HEK293 (cell line): ENCODE measurements around the gene PPARG.

ENCODE experiments used
- CTCF ChIA-PET: fragments of 350-600 bp; formaldehyde crosslinking; extraction: SDS; loops from one replicate; lab custom pipeline; 2021; ENCODE audit warnings: antibody characterized with exemption; lab: Yijun Ruan, JAX
- POLR2A ChIA-PET: fragments of 300-600 bp; formaldehyde crosslinking; extraction: SDS; loops from one replicate; lab custom pipeline; 2020; ENCODE audit warnings: antibody characterized with exemption, inconsistent platforms; lab: Yijun Ruan, JAX
- H3K27ac ChIP-seq: fragments of 200-500 bp; sonication (Bioruptor generic); 2 replicates; pipeline ENCODE4 v1.5.1; 2014; ENCODE audit warnings: low read depth, low read length, control low read depth, inconsistent platforms; ENCODE audit errors: extremely low read depth
- H3K36me3 ChIP-seq, 2 experiments: fragments of 200-500 bp in 1 of 2; sonication (Bioruptor generic) in 1 of 2; 1 replicate in 1 of 2; 2 replicates in 1 of 2; pipeline ENCODE4 v1.5.1; 2014 to 2017; ENCODE audit warnings: inconsistent platforms in 2 of 2, low read length in 2 of 2; ENCODE audit not compliant: control insufficient read depth in 2 of 2, insufficient read depth in 1 of 2
- H3K4me1 ChIP-seq: fragments of 200-500 bp; sonication (Bioruptor generic); 2 replicates; pipeline ENCODE4 v1.5.1; 2014; ENCODE audit warnings: mild to moderate bottlenecking, low read length, inconsistent platforms; ENCODE audit not compliant: control insufficient read depth, insufficient read depth
- H3K4me3 ChIP-seq: 2 replicates; pipeline ENCODE4 v1.5.1; 2011; ENCODE audit warnings: low read depth, mild to moderate bottlenecking, control low read depth, low read length, moderate library complexity
- H3K9me3 ChIP-seq: fragments of 200-500 bp; sonication (Bioruptor generic); 2 replicates; pipeline ENCODE4 v1.5.1; 2014; ENCODE audit warnings: low read depth, low read length, inconsistent platforms; ENCODE audit not compliant: control insufficient read depth, insufficient read depth
- ATF2 ChIP-seq: fragments of 450-650 bp; formaldehyde crosslinking; IDR thresholded peaks from 2 replicates; pipeline ENCODE4 v1.5.1; 2016; ENCODE audit warnings: missing biosample characterization, missing genetic modification characterization, low read depth
- HOXA7 ChIP-seq: sonication (generic); formaldehyde crosslinking; IDR thresholded peaks from 2 replicates; pipeline ENCODE4 v1.8.1; 2022; ENCODE audit warnings: missing genetic modification reagents, borderline replicate concordance
- INSM2 ChIP-seq: fragments of 450-650 bp; formaldehyde crosslinking; IDR thresholded peaks from 2 replicates; pipeline ENCODE4 v1.5.1; 2016; ENCODE audit warnings: missing biosample characterization, missing genetic modification characterization
- KLF10 ChIP-seq: fragments of 450-650 bp; IDR thresholded peaks from 2 replicates; pipeline ENCODE4 v1.5.1; 2018; ENCODE audit warnings: missing biosample characterization, mild to moderate bottlenecking, missing genetic modification characterization
- OSR2 ChIP-seq: fragments of 450-650 bp; formaldehyde crosslinking; IDR thresholded peaks from 2 replicates; pipeline ENCODE4 v1.5.1; 2016; ENCODE audit warnings: missing biosample characterization, missing genetic modification characterization
- SCRT1 ChIP-seq: fragments of 450-650 bp; formaldehyde crosslinking; IDR thresholded peaks from 2 replicates; pipeline ENCODE4 v1.5.1; 2016; ENCODE audit warnings: missing biosample characterization, missing genetic modification characterization, borderline replicate concordance
- ZNF121 ChIP-seq: fragments of 450-650 bp; formaldehyde crosslinking; IDR thresholded peaks from 2 replicates; pipeline ENCODE4 v1.5.1; 2016; ENCODE audit warnings: missing biosample characterization, missing genetic modification characterization
- ZNF211 ChIP-seq: fragments of 450-650 bp; formaldehyde crosslinking; IDR thresholded peaks from 2 replicates; pipeline ENCODE4 v1.5.1; 2016; ENCODE audit warnings: low read depth, missing biosample characterization, missing genetic modification characterization
- ZNF221 ChIP-seq: fragments of 450-650 bp; formaldehyde crosslinking; IDR thresholded peaks from 2 replicates; pipeline ENCODE4 v1.5.1; 2017; ENCODE audit warnings: missing biosample characterization, missing genetic modification characterization, borderline replicate concordance
- ZNF223 ChIP-seq: fragments of 450-650 bp; formaldehyde crosslinking; IDR thresholded peaks from 2 replicates; pipeline ENCODE4 v1.5.1; 2016; ENCODE audit warnings: missing biosample characterization, missing genetic modification characterization
- ZNF341 ChIP-seq: fragments of 450-650 bp; formaldehyde crosslinking; IDR thresholded peaks from 2 replicates; pipeline ENCODE4; 2016; ENCODE audit warnings: low read depth, missing biosample characterization, missing genetic modification characterization
- ZNF391 ChIP-seq: fragments of 450-650 bp; formaldehyde crosslinking; IDR thresholded peaks from 2 replicates; pipeline ENCODE4 v1.5.1; 2016; ENCODE audit warnings: low read depth, missing biosample characterization, missing genetic modification characterization, borderline replicate concordance
- ZNF426 ChIP-seq: fragments of 450-650 bp; formaldehyde crosslinking; IDR thresholded peaks from 2 replicates; pipeline ENCODE4 v1.5.1; 2017; ENCODE audit warnings: missing biosample characterization, missing genetic modification characterization, mild to moderate bottlenecking, inconsistent platforms, moderate library complexity
- ZNF548 ChIP-seq: fragments of 450-650 bp; formaldehyde crosslinking; IDR thresholded peaks from 2 replicates; pipeline ENCODE4 v1.5.1; 2016; ENCODE audit warnings: missing biosample characterization, missing genetic modification characterization
- ZNF664 ChIP-seq: fragments of 450-650 bp; formaldehyde crosslinking; IDR thresholded peaks from 2 replicates; pipeline ENCODE4 v1.5.1; 2016; ENCODE audit warnings: missing biosample characterization, missing genetic modification characterization
- ZNF704 ChIP-seq: fragments of 450-650 bp; formaldehyde crosslinking; IDR thresholded peaks from 2 replicates; pipeline ENCODE4 v1.5.1; 2016; ENCODE audit warnings: missing biosample characterization, missing genetic modification characterization
- ZNF777 ChIP-seq: fragments of 450-650 bp; formaldehyde crosslinking; IDR thresholded peaks from 2 replicates; pipeline ENCODE4 v1.5.1; 2017; ENCODE audit warnings: missing biosample characterization, missing genetic modification characterization, borderline replicate concordance
- ZNF830 ChIP-seq: fragments of 450-650 bp; IDR thresholded peaks from 2 replicates; pipeline ENCODE4 v1.5.0; 2018; ENCODE audit warnings: missing biosample characterization, missing genetic modification characterization, low read depth, mild to moderate bottlenecking, moderate library complexity
- ZNF837 ChIP-seq: fragments of 450-650 bp; formaldehyde crosslinking; IDR thresholded peaks from 2 replicates; pipeline ENCODE4 v1.5.1; 2016; ENCODE audit warnings: missing biosample characterization, missing genetic modification characterization
- ZSCAN5A ChIP-seq: fragments of 450-650 bp; formaldehyde crosslinking; IDR thresholded peaks from 2 replicates; pipeline ENCODE4 v1.5.1; 2016; ENCODE audit warnings: missing biosample characterization, missing genetic modification characterization
- TF ChIP-seq, protein P1 (sequence below): fragments of 450-650 bp; formaldehyde crosslinking; IDR thresholded peaks from 2 replicates; pipeline ENCODE4 v1.5.1; 2016; ENCODE audit warnings: missing biosample characterization, missing genetic modification characterization
- TF ChIP-seq, protein P2 (sequence below): fragments of 450-650 bp; formaldehyde crosslinking; IDR thresholded peaks from 2 replicates; pipeline ENCODE4 v1.5.1; 2017; ENCODE audit warnings: missing biosample characterization, missing genetic modification characterization

Gene PPARG

DNA sequence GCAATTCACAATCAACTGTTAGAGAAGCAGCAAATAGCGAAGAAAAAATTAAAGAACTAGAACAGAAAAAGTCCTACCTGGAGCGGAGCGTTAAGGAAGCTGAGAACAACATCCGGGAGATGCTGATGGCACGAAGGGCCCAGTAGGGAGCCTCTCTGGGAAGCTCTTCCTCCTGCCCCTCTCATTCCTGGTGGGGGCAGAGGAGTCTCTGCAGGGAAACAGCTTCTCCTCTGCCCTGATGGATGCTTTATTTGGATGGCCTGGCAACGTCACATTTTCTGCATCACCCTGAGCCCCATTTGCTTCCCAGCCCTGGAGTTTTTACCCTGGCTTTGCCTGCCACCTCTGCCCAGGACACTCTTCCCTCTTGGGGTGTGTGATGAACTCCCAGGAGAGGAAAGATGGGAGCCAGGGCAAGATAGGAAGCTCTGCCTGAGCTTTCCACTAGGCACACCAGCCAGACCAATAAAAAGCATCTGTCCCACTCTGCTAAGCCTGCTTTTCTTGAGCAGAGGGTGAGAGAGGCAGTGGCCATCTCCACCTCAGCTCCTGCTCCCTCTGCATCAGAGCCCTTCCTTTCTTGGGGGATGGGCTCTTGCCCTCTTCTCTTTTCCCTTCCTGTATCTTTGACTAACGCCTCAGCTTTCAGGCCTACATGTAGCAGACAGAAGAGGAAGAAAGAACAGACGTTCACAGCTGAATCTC lies 39.4 kb downstream of the PPARG start:
- ChIA-PET POLR2A (no interaction called here), CTCF (no interaction called here)
- Histone ChIP-seq H3K4me3 (no peak overlapping the region), H3K9me3 (no peaks in the 10 kb centered on the region), H3K27ac (no peak overlapping the region), H3K4me1 (peaks cover 7% of the 10 kb centered on the region; the same call in 1 of the 2 replicates), H3K36me3 (no peaks in the 10 kb centered on the region)
- TF ChIP-seq ZNF837 (no peak), ZNF664 (tag by site-specific recombination) (no peak), SCRT1 (no peak), ZNF426 (tag by site-specific recombination) (no peak), ZSCAN5A (tag by site-specific recombination) (no peak), ZNF391 (tag by site-specific recombination) (no peak), ZNF221 (tag by site-specific recombination) (no peak), ZNF704 (no peak), ATF2 (tag by site-specific recombination) (no peak)

- H3K27ac ChIP-seq, result no peak overlapping the region
- POLR2A ChIA-PET, result no interaction called here
- H3K4me1 ChIP-seq, result peaks cover 7% of the 10 kb centered on the region; the same call in 1 of the 2 replicates
- no peaks in the 10 kb centered on the region for H3K9me3 ChIP-seq
- no peaks in the 10 kb centered on the region for H3K36me3 ChIP-seq
- H3K4me3 ChIP-seq, result no peak overlapping the region
- CTCF ChIA-PET, result interaction anchor here (0.5 to 0.6 kb wide), 3 partner anchors 21 to 477 kb away, joined by 3 read pairs; no protein-coding TSS in a partner anchor
- TF ChIP-seq KLF10 (tag by site-specific recombination) (no peak), ZNF548 (tag by site-specific recombination) (no peak), HOXA7 (CRISPR knock-in tag) (no peak), INSM2 (no peak), ZNF211 (no peak), ZNF341 (tag by site-specific recombination) (no peak), ZNF830 (tag by site-specific recombination) (no peak), ZNF221 (tag by site-specific recombination) (no peak), ZNF777 (no peak), ZNF223 (tag by site-specific recombination) (no peak), ZNF121 (tag by site-specific recombination) (no peak), OSR2 (tag by site-specific recombination) (no peak), SCRT1 (no peak)
- TF ChIP-seq, protein P1, sequence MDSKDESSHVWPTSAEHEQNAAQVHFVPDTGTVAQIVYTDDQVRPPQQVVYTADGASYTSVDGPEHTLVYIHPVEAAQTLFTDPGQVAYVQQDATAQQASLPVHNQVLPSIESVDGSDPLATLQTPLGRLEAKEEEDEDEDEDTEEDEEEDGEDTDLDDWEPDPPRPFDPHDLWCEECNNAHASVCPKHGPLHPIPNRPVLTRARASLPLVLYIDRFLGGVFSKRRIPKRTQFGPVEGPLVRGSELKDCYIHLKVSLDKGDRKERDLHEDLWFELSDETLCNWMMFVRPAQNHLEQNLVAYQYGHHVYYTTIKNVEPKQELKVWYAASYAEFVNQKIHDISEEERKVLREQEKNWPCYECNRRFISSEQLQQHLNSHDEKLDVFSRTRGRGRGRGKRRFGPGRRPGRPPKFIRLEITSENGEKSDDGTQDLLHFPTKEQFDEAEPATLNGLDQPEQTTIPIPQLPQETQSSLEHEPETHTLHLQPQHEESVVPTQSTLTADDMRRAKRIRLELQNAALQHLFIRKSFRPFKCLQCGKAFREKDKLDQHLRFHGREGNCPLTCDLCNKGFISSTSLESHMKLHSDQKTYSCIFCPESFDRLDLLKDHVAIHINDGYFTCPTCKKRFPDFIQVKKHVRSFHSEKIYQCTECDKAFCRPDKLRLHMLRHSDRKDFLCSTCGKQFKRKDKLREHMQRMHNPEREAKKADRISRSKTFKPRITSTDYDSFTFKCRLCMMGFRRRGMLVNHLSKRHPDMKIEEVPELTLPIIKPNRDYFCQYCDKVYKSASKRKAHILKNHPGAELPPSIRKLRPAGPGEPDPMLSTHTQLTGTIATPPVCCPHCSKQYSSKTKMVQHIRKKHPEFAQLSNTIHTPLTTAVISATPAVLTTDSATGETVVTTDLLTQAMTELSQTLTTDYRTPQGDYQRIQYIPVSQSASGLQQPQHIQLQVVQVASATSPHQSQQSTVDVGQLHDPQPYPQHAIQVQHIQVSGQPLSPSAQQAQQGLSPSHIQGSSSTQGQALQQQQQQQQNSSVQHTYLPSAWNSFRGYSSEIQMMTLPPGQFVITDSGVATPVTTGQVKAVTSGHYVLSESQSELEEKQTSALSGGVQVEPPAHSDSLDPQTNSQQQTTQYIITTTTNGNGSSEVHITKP (tag by site-specific recombination), result no peak
- TF ChIP-seq, protein P2, sequence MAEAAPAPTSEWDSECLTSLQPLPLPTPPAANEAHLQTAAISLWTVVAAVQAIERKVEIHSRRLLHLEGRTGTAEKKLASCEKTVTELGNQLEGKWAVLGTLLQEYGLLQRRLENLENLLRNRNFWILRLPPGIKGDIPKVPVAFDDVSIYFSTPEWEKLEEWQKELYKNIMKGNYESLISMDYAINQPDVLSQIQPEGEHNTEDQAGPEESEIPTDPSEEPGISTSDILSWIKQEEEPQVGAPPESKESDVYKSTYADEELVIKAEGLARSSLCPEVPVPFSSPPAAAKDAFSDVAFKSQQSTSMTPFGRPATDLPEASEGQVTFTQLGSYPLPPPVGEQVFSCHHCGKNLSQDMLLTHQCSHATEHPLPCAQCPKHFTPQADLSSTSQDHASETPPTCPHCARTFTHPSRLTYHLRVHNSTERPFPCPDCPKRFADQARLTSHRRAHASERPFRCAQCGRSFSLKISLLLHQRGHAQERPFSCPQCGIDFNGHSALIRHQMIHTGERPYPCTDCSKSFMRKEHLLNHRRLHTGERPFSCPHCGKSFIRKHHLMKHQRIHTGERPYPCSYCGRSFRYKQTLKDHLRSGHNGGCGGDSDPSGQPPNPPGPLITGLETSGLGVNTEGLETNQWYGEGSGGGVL (tag by site-specific recombination), result no peak
These were observed 40.1 kb downstream of the PPARG start for GRCh38 chr3:12328837-12329462.
